Kidney (tissue), 14 donors: ENCODE data around the gene FUT8. TPM values are rescaled to one million over a fixed set of nuclear protein-coding genes. Genes with fewer than 3 reads are reported as not detected.

ENCODE experiments used
- DNase-seq, 5 donors: peaks; one replicate each; pipeline ENCODE4 v3.0.0-alpha.2; 2013 to 2020
- FAIRE-seq: peaks from 2 replicates; lab custom pipeline; 2012; peaks lifted over from hg19 to GRCh38; lab: Jason Lieb, UNC
- H3K27ac ChIP-seq, 2 donors: one replicate each; pipeline ENCODE4 v1.7.0; 2013; ENCODE audit warnings: low read depth in 2 of 2, low read length in 2 of 2, inconsistent platforms in 1 of 2
- H3K27me3 ChIP-seq: one replicate; pipeline ENCODE4 v1.7.1; 2013; ENCODE audit warnings: low read length, inconsistent platforms; ENCODE audit not compliant: control insufficient read depth, insufficient read depth
- H3K36me3 ChIP-seq, 3 donors: one replicate each; pipeline versions ENCODE4 v1.7.0 to v1.7.1; 2013; ENCODE audit warnings: low read length in 3 of 3, control low read depth in 1 of 3, inconsistent platforms in 1 of 3; ENCODE audit not compliant: insufficient read depth in 3 of 3, control insufficient read depth in 2 of 3
- H3K4me1 ChIP-seq, 3 donors: one replicate each; pipeline versions ENCODE4 v1.7.0 to v1.7.1; 2013; ENCODE audit warnings: low read length in 3 of 3, inconsistent platforms in 1 of 3, low read depth in 1 of 3; ENCODE audit not compliant: control insufficient read depth in 2 of 3, insufficient read depth in 2 of 3
- H3K4me3 ChIP-seq, 3 donors: one replicate each; pipeline versions ENCODE4 v1.7.0 to v1.8.1; 2013; ENCODE audit warnings: low read length in 3 of 3, control low read depth in 1 of 3, inconsistent platforms in 1 of 3
- H3K9ac ChIP-seq, 3 donors: one replicate each; pipeline versions ENCODE4 v1.7.0 to v1.7.1; 2013; ENCODE audit warnings: low read length in 3 of 3, control low read depth in 1 of 3, inconsistent platforms in 1 of 3
- H3K9me3 ChIP-seq, 3 donors: one replicate each; pipeline versions ENCODE4 v1.7.0 to v1.7.1; 2013; ENCODE audit warnings: low read length in 3 of 3, control low read depth in 1 of 3, inconsistent platforms in 1 of 3; ENCODE audit not compliant: control insufficient read depth in 2 of 3, insufficient read depth in 1 of 3
- intact Hi-C: fragments of 100-400 bp; cut with DNase I; formaldehyde crosslinking; loops from one replicate; pipeline ENCODE4 v1.11.1; 2022
- polyA plus RNA-seq: library from polyadenylated mRNA; stranded (reverse); fragments of 350-450 nt; fragmentation: Illumina TruSeq; extraction: RNeasy Lipid Tissue Mini Kit (QIAGEN cat#74804); gene quantifications from one replicate; pipeline ENCODE4 v1.2.3, GENCODE V29; 2014; ENCODE audit warnings: low read depth, low replicate concordance; ENCODE audit not compliant: insufficient read depth
- total RNA-seq: library from RNA; stranded (reverse); fragmentation: NEBNext Ultra II Directional; extraction: Animal tissue kit (Norgen Biotek cat#: 25700); gene quantifications from one replicate; pipeline ENCODE4 v1.2.1, GENCODE V29; 2021
- TF ChIP-seq, protein P1 (sequence below): IDR thresholded peaks from 3 replicates; pipeline ENCODE4 v1.5.1; 2012; ENCODE audit warnings: mild to moderate bottlenecking, moderate library complexity, borderline replicate concordance; ENCODE audit not compliant: insufficient read depth; ENCODE audit errors: extremely low read depth
- donor health status: control.
- donor health status: control.
- donor health status: control.
- donor health status: control.
- donor health status: control.
- donor health status: DM: yes; HTN: yes; CAD: no.
- donor health status: Normal renal cell carcinoma (clear cell type).

FUT8 gene
- total and polyA plus RNA-seq, 2 donors from 2014 or later: 8.2 to 49.6 TPM

DNA sequence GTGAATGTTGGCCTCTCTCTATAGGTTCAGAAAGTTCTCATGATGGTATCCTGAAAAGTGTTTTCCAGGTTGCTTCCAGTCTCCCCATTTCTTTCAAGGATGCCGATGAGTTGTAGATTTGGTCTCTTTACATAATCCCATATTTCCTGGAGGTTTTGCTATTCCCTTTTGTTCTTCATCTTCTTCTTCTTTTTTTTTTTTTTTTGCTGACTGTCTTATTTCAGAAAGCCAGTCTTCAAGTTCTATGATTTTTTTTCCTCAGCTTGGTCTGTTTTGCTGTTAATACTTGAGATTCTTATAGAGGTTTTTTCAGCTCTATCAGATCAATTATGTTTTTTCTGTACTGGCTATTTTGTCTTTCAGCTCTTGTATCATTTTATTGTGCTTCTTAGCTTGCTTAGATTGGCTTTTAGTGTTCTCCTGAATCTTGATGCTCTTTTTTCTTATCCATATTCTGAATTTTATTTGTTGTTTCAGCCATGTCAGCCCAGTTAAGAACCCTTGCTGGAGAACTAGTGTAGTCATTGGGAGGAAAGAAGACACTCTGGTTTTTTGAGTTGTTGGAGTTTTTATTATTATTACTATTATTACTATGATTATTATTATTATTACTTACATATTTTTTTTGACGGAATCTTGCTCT is 124.4 kb downstream of the FUT8 start:
- TF ChIP-seq, protein P1, sequence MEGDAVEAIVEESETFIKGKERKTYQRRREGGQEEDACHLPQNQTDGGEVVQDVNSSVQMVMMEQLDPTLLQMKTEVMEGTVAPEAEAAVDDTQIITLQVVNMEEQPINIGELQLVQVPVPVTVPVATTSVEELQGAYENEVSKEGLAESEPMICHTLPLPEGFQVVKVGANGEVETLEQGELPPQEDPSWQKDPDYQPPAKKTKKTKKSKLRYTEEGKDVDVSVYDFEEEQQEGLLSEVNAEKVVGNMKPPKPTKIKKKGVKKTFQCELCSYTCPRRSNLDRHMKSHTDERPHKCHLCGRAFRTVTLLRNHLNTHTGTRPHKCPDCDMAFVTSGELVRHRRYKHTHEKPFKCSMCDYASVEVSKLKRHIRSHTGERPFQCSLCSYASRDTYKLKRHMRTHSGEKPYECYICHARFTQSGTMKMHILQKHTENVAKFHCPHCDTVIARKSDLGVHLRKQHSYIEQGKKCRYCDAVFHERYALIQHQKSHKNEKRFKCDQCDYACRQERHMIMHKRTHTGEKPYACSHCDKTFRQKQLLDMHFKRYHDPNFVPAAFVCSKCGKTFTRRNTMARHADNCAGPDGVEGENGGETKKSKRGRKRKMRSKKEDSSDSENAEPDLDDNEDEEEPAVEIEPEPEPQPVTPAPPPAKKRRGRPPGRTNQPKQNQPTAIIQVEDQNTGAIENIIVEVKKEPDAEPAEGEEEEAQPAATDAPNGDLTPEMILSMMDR: no peak
- DNase-seq: peak in 1 of 5 donors; percentile 1
- no peak for FAIRE-seq

DNA sequence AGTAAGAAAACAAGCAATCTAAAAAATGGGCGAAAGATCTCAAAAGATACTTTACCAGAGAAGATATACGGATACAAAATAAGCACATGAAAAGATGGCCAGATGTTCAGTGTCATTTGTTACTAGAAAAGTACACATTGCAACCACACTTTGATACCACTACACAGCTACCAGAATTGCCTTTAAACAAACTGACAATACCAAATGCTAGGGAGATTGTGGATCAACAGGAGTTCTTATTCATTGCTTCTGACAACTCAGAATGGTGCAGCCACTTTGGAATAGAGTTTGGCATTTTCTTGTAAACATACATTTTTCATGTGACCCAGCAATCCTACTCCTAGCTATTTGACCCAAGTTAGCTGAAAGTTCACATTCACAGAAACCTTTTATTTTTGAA is 136.3 kb downstream of the FUT8 start:
- Histone ChIP-seq H3K4me1 (no peaks in the 10 kb centered on the region), H3K27me3 (no peaks in the 10 kb centered on the region), H3K9ac (no peak overlapping the region), H3K9me3 (no peaks in the 10 kb centered on the region), H3K4me3 (no peak overlapping the region), H3K27ac (no peak overlapping the region), H3K36me3 (no peaks in the 10 kb centered on the region)
- TF ChIP-seq, protein P1: no peak
- no peak for DNase-seq
- intact Hi-C loops: no loop called here
- FAIRE-seq: no peak

More for the DNA sequence above, 124.4 kb downstream of the FUT8 start:
- intact Hi-C loops: no loop called here
- H3K27me3 ChIP-seq: no peaks in the 10 kb centered on the region
- H3K4me3 ChIP-seq: no peak overlapping the region
- H3K36me3 ChIP-seq: no peaks in the 10 kb centered on the region
- H3K9ac ChIP-seq: no peak overlapping the region
- no peak overlapping the region for H3K27ac ChIP-seq
- no peaks in the 10 kb centered on the region for H3K4me1 ChIP-seq
- peaks cover 0 to 12% (median 0%) of the 10 kb centered on the region in 3 donors for H3K9me3 ChIP-seq

DNA sequence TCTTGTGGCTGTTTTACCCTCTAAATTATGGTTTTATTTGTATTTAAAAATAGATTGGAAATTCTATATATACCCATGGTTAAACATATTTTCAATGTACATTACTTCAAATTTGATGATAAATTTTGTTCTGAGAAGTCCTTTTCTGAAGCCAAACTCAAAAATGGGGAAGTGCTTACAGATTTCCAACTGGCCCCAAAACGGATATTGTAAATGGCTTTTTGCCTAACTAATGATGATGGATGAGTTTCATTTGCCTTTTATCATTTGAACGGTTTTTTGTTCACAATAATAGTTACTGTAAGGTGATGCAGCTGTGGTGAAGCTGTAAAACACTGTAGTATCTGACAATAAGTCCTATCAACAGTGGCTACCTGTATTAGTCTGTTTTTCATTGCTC is 136.9 kb downstream of the FUT8 start:
- TF ChIP-seq, protein P1: no peak

More for the DNA sequence above, 136.9 kb downstream of the FUT8 start:
- no peaks in the 10 kb centered on the region for H3K4me1 ChIP-seq
- no peak overlapping the region for H3K9ac ChIP-seq
- H3K9me3 ChIP-seq: no peaks in the 10 kb centered on the region
- H3K27me3 ChIP-seq: no peaks in the 10 kb centered on the region
- FAIRE-seq: no peak
- no peak for DNase-seq
- H3K36me3 ChIP-seq: no peaks in the 10 kb centered on the region
- no peak overlapping the region for H3K27ac ChIP-seq
- intact Hi-C loops: no loop called here
- H3K4me3 ChIP-seq: no peak overlapping the region
